CD4-positive, alpha-beta T cell (primary cell): ENCODE measurements around the gene EFNB2. TPM values are rescaled to one million over a fixed set of nuclear protein-coding genes. Genes with fewer than 3 reads are reported as not detected.

ENCODE experiments used
- ATAC-seq: fragments of 200-7000 bp; cut with Tn5 transposase; one replicate; pipeline ENCODE4 v1.10.0; 2022; ENCODE audit warnings: mild to moderate bottlenecking; ENCODE audit not compliant: poor library complexity
- CTCF ChIA-PET: fragments of 350-600 bp; sonication (Branson Sonifier 250); formaldehyde crosslinking; loops from one replicate; lab custom pipeline; 2021; ENCODE audit warnings: antibody characterized with exemption, inconsistent platforms; lab: Charles Lee
- POLR2A ChIA-PET: fragments of 350-600 bp; sonication (Branson Sonifier 250); formaldehyde crosslinking; loops from one replicate; lab custom pipeline; 2021; ENCODE audit warnings: antibody characterized with exemption, inconsistent platforms; lab: Charles Lee
- DNase-seq, 14 experiments: peaks; one replicate each; pipeline ENCODE4 v3.0.0-alpha.2; 2013 to 2020; ENCODE audit warnings: mixed read lengths in 2 of 14
- H3K27ac ChIP-seq, 2 donors: one replicate each; pipeline versions ENCODE4 v1.5.1 to v1.7.0; 2013; ENCODE audit warnings: low read length in 2 of 2, low read depth in 1 of 2, mild to moderate bottlenecking in 1 of 2
- H3K27me3 ChIP-seq, 2 experiments: 1 replicate in 1 of 2; 2 replicates in 1 of 2; pipeline versions ENCODE4 v1.6.1 to v1.7.0; 2013; ENCODE audit warnings: low read length in 2 of 2, control low read depth in 1 of 2, mild to moderate bottlenecking in 1 of 2, moderate library complexity in 1 of 2; ENCODE audit not compliant: insufficient read depth in 2 of 2, control insufficient read depth in 1 of 2
- H3K36me3 ChIP-seq: one replicate; pipeline ENCODE4 v1.6.1; 2013; ENCODE audit warnings: low read length, control low read depth; ENCODE audit not compliant: insufficient read depth
- H3K4me1 ChIP-seq: one replicate; pipeline ENCODE4 v1.6.1; 2013; ENCODE audit warnings: low read length, control low read depth; ENCODE audit not compliant: insufficient read depth
- H3K4me3 ChIP-seq: one replicate; pipeline ENCODE4 v1.5.1; 2013; ENCODE audit warnings: mild to moderate bottlenecking, low read length, moderate library complexity
- H3K9me3 ChIP-seq, 2 experiments: 1 replicate in 1 of 2; 2 replicates in 1 of 2; pipeline versions ENCODE4 v1.6.1 to v1.7.0; 2013; ENCODE audit warnings: low read length in 2 of 2, mild to moderate bottlenecking in 2 of 2, control low read depth in 1 of 2, moderate library complexity in 1 of 2; ENCODE audit not compliant: control insufficient read depth in 1 of 2, insufficient read depth in 1 of 2
- H3K27ac Mint-ChIP-seq: one replicate; pipeline ENCODE4 v1.8.0; 2020; ENCODE audit warnings: mixed read lengths
- H3K27me3 Mint-ChIP-seq: one replicate; pipeline ENCODE4 v1.8.0; 2021; ENCODE audit warnings: mixed read lengths
- H3K36me3 Mint-ChIP-seq: one replicate; pipeline ENCODE4 v1.8.0; 2021; ENCODE audit warnings: low read depth, mixed read lengths
- H3K4me1 Mint-ChIP-seq: one replicate; pipeline ENCODE4 v1.8.0; 2021; ENCODE audit warnings: low read depth, mixed read lengths
- H3K4me3 Mint-ChIP-seq: one replicate; pipeline ENCODE4 v1.8.0; 2020; ENCODE audit warnings: mild to moderate bottlenecking, mixed read lengths
- H3K9me3 Mint-ChIP-seq: one replicate; pipeline ENCODE4 v1.8.0; 2020; ENCODE audit warnings: mixed read lengths
- CTCF ChIP-seq: fragments of 200-600 bp; IDR thresholded peaks from one replicate; pipeline ENCODE4 v1.8.0; 2022; ENCODE audit warnings: antibody characterized with exemption, mild to moderate bottlenecking
- intact Hi-C, 2 experiments: fragments of 100-400 bp; cut with DNase I in 1 of 2; cut with micrococcal nuclease in 1 of 2; formaldehyde crosslinking; loops; one replicate each; pipeline versions ENCODE4 v1.15.1 to v1.9.0; 2023 to 2025; cut with DNase I, micrococcal nuclease
- total RNA-seq, 174 experiments: library from RNA in 2 of 174; stranded (reverse) in 2 of 174; gene quantifications; one replicate each; pipeline ENCODE4 v1.2.3 and lab custom pipeline; 2021 to 2026

Gene EFNB2
- total RNA-seq, 2 experiments from 2014 or later: 0.20 to 0.36 TPM

DNA sequence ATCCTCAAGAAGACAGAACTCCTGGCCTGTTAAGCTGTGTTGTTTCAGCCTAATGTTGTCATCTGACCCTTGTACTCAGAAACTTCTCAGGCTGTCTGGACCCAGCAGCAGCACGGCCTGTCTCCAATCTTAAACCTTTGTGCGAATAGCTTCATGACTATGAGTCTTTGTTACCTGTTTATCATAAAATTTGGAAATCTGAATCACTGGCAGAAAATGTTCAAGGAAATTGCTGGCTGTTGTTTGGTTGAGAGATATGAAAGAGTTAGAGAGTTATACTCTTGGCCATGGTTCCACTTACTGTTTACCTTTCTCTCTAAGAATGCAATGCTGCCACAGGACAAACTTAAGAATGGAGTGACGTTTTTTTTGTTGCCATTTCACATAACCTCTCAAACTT, 59.6 kb downstream of the EFNB2 start:
- Histone ChIP-seq H3K27me3 (peaks cover 0 to 9% of the 10 kb centered on the region in 2 experiments), H3K4me3 (no peak overlapping the region), H3K9me3 (no peaks in the 10 kb centered on the region), H3K27ac (no peak overlapping the region), H3K4me1 (no peaks in the 10 kb centered on the region), H3K36me3 (no peaks in the 10 kb centered on the region)
- no peaks in the 10 kb centered on the region for H3K4me1 Mint-ChIP-seq
- H3K27me3 Mint-ChIP-seq: peaks cover 27% of the 10 kb centered on the region
- DNase-seq (no peak), ATAC-seq (no peak)
- ChIA-PET CTCF (no interaction called here), POLR2A (no interaction called here)
- no peaks in the 10 kb centered on the region for H3K36me3 Mint-ChIP-seq
- TF ChIP-seq CTCF: no peak
- H3K9me3 Mint-ChIP-seq: no peaks in the 10 kb centered on the region
- no peak overlapping the region for H3K4me3 Mint-ChIP-seq
- H3K27ac Mint-ChIP-seq: no peak overlapping the region
- intact Hi-C loops: no loop called here

- Mint-ChIP-seq H3K27ac (no peak overlapping the region), H3K4me3 (no peak overlapping the region), H3K9me3 (no peaks in the 10 kb centered on the region), H3K27me3 (peaks cover 27% of the 10 kb centered on the region), H3K4me1 (no peaks in the 10 kb centered on the region), H3K36me3 (no peaks in the 10 kb centered on the region)
- Histone ChIP-seq H3K27me3 (peaks cover 0 to 4% of the 10 kb centered on the region in 2 experiments), H3K4me3 (no peak overlapping the region), H3K4me1 (no peaks in the 10 kb centered on the region), H3K36me3 (no peaks in the 10 kb centered on the region), H3K9me3 (no peaks in the 10 kb centered on the region), H3K27ac (no peak overlapping the region)
- intact Hi-C loops: no loop called here
- no peak for TF ChIP-seq CTCF
- CTCF ChIA-PET: no interaction called here
- POLR2A ChIA-PET: no interaction called here
- DNase-seq: no peak
- ATAC-seq: no peak
Observed at GRCh38 chr13:106474912-106475311, 60.5 kb downstream of the EFNB2 start.

- Mint-ChIP-seq H3K9me3 (no peaks in the 10 kb centered on the region), H3K4me3 (no peak overlapping the region), H3K36me3 (no peaks in the 10 kb centered on the region), H3K27me3 (peaks cover 18% of the 10 kb centered on the region), H3K27ac (no peak overlapping the region), H3K4me1 (no peaks in the 10 kb centered on the region)
- H3K4me1 ChIP-seq: no peaks in the 10 kb centered on the region
- no peak overlapping the region for H3K4me3 ChIP-seq
- DNase-seq (no peak), ATAC-seq (no peak)
- intact Hi-C loops: no loop called here
- TF ChIP-seq CTCF: no peak
- H3K9me3 ChIP-seq: no peaks in the 10 kb centered on the region
- ChIA-PET POLR2A (no interaction called here), CTCF (no interaction called here)
- H3K27ac ChIP-seq: no peak overlapping the region
- H3K36me3 ChIP-seq: no peaks in the 10 kb centered on the region
- peaks cover 0 to 2% of the 10 kb centered on the region in 2 experiments for H3K27me3 ChIP-seq
Observed at GRCh38 chr13:106473154-106473553, 62.3 kb downstream of the EFNB2 start.
